ENCODE results near the gene PSME2. TPM values are rescaled to one million over a fixed set of nuclear protein-coding genes. Genes with fewer than 3 reads are reported as not detected.

PSME2 gene
- total and polyA plus RNA-seq, 2 of the 13 experiments (the other 11 are each of a cell fraction or from before 2014, with no cell fraction given): 332 to 716 TPM

GRCh38 chr14:24138396-24139271 is 7.8 kb downstream of the PSME2 start (continued):
- TF ChIP-seq ZBED4 (CRISPR knock-in tag; IDR thresholded peaks at IDR 0.05; ENCODE audit: borderline replicate concordance) (no peak), ELF1 (CRISPR knock-in tag; IDR thresholded peaks at IDR 0.05) (no peak), ATM (IDR thresholded peaks at IDR 0.05; ENCODE audit: borderline replicate concordance) (no peak), SP2 (CRISPR knock-in tag; IDR thresholded peaks at IDR 0.05) (no peak), ARNTL (CRISPR knock-in tag; IDR thresholded peaks at IDR 0.05) (0 out of 2 replicates have a peak, but pooled peaks have one; percentile 41), ZNF737 (CRISPR knock-in tag; IDR thresholded peaks at IDR 0.05; ENCODE audit: borderline replicate concordance) (no peak), NR2F6 (IDR thresholded peaks at IDR 0.05) (peak; percentile 38; the same call in 1 of the 2 replicates), NR2F6 (CRISPR knock-in tag; IDR thresholded peaks at IDR 0.05) (no peak), NFKBIZ (CRISPR knock-in tag; IDR thresholded peaks at IDR 0.05) (no peak), TOE1 (CRISPR knock-in tag; IDR thresholded peaks at IDR 0.05) (no peak), ZC3H13 (CRISPR knock-in tag; IDR thresholded peaks at IDR 0.05) (no peak), ZBTB8A (CRISPR knock-in tag; IDR thresholded peaks at IDR 0.05; ENCODE audit: borderline replicate concordance, low read depth) (no peak), SUZ12 (IDR thresholded peaks at IDR 0.05; ENCODE audit: low read depth, low read length) (no peak), AHDC1 (CRISPR knock-in tag; IDR thresholded peaks at IDR 0.05; ENCODE audit: borderline replicate concordance) (no peak), SKIL (CRISPR knock-in tag; IDR thresholded peaks at IDR 0.05; ENCODE audit: borderline replicate concordance) (no peak), CEBPB (IDR thresholded peaks at IDR 0.05; ENCODE audit: borderline replicate concordance, low read depth, low read length) (no peak)
